ENCODE data around the gene MC1R. TPM values are rescaled to one million over a fixed set of nuclear protein-coding genes. Genes with fewer than 3 reads are reported as not detected.

MC1R gene
- total RNA-seq, 1 experiment from 2014 or later = 3.2 TPM

DNA sequence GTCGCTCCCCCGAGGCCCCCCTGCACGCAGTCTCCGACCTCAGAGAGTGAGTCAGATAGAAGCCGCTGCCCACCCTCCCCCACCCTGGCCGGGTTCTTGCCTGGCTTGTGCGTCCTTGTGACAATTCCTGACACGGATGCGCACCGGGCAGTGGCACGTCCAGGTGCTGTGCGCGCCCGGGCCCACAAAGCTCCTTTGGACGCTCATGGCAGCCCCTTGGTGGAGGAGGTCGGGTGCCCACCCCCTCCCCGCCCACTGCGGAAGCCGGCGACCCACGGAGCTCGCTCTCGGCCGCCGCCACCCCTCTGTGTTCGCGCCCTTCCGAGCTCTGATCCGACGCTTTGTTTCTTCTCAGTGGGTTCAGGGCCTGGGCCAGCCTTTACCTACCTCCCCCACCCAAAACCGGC, 3.8 kb downstream of the MC1R start:
- Histone ChIP-seq H3K9ac (ENCODE audit: low read length) (peak overlapping the region; percentile 94), H3K27me3 (ENCODE audit: low read length) (no peaks in the 10 kb centered on the region), H3K36me3 (ENCODE audit: insufficient read depth, low read length) (peaks cover 2% of the 10 kb centered on the region), H3K79me2 (ENCODE audit: low read length) (peaks cover 21% of the 10 kb centered on the region), H3K4me3 (ENCODE audit: low read length) (peak overlapping the region; percentile 98), H3K9me2 (replicated peaks; ENCODE audit: insufficient read depth, low read length) (no peaks in the 10 kb centered on the region), H4K20me1 (ENCODE audit: insufficient read depth, low read depth, low read length) (peaks cover 33% of the 10 kb centered on the region), H2AFZ (ENCODE audit: low read length) (no peak overlapping the region; the same call in 1 of the 2 replicates), H3K27ac (ENCODE audit: low read length) (peak overlapping the region; percentile 34; the same call in 1 of the 2 replicates), H3K9me3 (ENCODE audit: low read length) (no peaks in the 10 kb centered on the region), H3K4me1 (ENCODE audit: low read length) (peaks cover 67% of the 10 kb centered on the region), H3K4me2 (ENCODE audit: low read depth, low read length, poor library complexity, severe bottlenecking) (peak overlapping the region; percentile 85)
- no peak for DNase-seq

DNA sequence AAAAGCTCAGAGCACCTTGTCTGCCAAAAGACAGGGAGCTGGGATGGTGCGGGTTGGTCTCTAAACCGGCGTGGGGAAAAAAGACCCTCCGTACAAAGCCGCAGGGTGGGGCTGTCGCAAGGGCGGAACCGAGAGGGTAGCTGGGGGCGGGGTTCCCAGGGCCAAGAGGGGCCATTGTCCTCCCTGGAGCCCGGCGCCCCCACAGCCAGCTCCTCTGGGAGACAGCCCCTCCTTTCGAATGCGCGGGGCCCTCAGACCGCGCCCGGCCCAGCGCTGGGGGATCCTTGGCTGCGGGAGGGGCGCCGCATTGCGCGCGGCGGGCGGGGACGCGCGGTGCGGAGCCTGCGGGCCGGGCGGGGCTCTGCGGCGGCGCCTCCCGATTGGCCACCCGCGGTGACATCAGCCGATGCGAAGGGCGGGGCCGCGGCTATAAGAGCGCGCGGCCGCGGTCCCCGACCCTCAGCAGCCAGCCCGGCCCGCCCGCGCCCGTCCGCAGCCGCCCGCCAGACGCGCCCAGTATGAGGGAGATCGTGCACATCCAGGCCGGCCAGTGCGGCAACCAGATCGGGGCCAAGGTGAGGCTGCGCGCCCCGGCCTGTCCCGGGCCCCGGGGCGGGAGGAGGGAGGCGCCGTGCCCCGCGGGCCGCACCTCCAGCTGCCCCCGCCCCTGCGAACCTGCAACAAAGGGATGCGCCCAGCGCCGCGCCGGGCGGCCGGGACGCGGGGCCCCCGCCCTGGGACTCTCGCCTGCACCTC, 4.4 kb downstream of the MC1R start, which contains the start of gene TUBB3:
Gene TUBB3 (plus strand): TSS at position 459 of the 756 bp plus-strand sequence. CDS start 60 bp downstream, at position 519.
- Histone ChIP-seq H3K4me2 (ENCODE audit: low read depth, low read length, poor library complexity, severe bottlenecking) (peak within 1 kb of the TSS; percentile 85), H3K9ac (ENCODE audit: low read length) (peak within 1 kb of the TSS; percentile 94), H4K20me1 (ENCODE audit: insufficient read depth, low read depth, low read length) (peaks cover 39% of the 10 kb centered on the region), H3K27ac (ENCODE audit: low read length) (peak within 1 kb of the TSS; percentile 99), H3K36me3 (ENCODE audit: insufficient read depth, low read length) (peaks cover 8% of the 10 kb centered on the region), H2AFZ (ENCODE audit: low read length) (no peak within 1 kb of the TSS; the same call in 1 of the 2 replicates), H3K27me3 (ENCODE audit: low read length) (no peaks in the 10 kb centered on the region), H3K4me1 (ENCODE audit: low read length) (peaks cover 61% of the 10 kb centered on the region), H3K9me3 (ENCODE audit: low read length) (no peaks in the 10 kb centered on the region), H3K4me3 (ENCODE audit: low read length) (peak within 1 kb of the TSS; percentile 98), H3K9me2 (replicated peaks; ENCODE audit: insufficient read depth, low read length) (no peaks in the 10 kb centered on the region), H3K79me2 (ENCODE audit: low read length) (peaks cover 27% of the 10 kb centered on the region)
- DNase-seq = peak; percentile 94

- Histone ChIP-seq H3K36me3 (ENCODE audit: insufficient read depth, low read length) (peaks cover 9% of the 10 kb centered on the region), H3K27ac (ENCODE audit: low read length) (peak overlapping the region; percentile 99), H3K9me3 (ENCODE audit: low read length) (no peaks in the 10 kb centered on the region), H3K9me2 (replicated peaks; ENCODE audit: insufficient read depth, low read length) (no peaks in the 10 kb centered on the region), H3K4me2 (ENCODE audit: low read depth, low read length, poor library complexity, severe bottlenecking) (peak overlapping the region; percentile 85), H3K4me1 (ENCODE audit: low read length) (peaks cover 54% of the 10 kb centered on the region), H3K4me3 (ENCODE audit: low read length) (peak overlapping the region; percentile 98), H2AFZ (ENCODE audit: low read length) (no peak overlapping the region), H3K27me3 (ENCODE audit: low read length) (no peaks in the 10 kb centered on the region), H3K79me2 (ENCODE audit: low read length) (peaks cover 29% of the 10 kb centered on the region), H4K20me1 (ENCODE audit: insufficient read depth, low read depth, low read length) (peaks cover 44% of the 10 kb centered on the region), H3K9ac (ENCODE audit: low read length) (peak overlapping the region; percentile 94)
- peak; percentile 73 for DNase-seq
Observed at GRCh38 chr16:89923640-89924296, 5.1 kb downstream of the MC1R start.

DNA sequence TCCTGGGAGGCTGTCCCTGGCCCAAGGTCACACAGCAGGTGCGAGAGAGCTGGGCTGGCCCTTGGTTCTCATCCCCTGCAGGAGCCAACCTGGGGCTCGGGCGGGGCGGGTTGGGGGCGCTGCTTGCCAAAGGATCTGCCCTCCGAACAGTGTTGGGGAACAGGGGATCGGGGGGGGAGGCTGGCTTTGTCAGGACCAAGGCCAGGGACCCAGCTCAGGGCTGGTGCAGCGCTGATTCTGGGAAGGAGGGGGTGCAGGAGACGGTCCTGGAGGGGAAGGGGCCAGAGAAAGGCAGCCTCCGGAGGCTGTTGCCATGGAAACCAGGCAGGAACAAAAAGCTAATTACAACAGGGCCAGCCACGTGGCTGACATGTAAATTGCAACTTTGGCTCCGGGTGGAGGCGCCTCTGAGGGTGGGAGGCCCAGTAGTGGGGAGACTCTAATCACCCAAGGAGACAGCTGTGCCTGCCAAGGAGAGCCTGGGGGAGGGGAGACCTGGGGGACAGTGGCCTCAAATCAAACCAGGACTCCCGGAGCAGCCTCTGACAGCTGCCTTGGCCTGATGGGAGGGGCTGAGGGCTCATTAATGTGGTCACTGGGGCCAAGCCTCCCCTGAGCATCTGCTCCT, 5.7 kb downstream of the MC1R start:
- peaks cover 29% of the 10 kb centered on the region for H3K79me2 ChIP-seq (ENCODE audit: low read length)
- H3K9ac ChIP-seq (ENCODE audit: low read length) = peak overlapping the region; percentile 94
- H3K27ac ChIP-seq (ENCODE audit: low read length) = peak overlapping the region; percentile 99
- H3K4me2 ChIP-seq (ENCODE audit: low read depth, low read length, poor library complexity, severe bottlenecking) = peak overlapping the region; percentile 85
- DNase-seq = peak; percentile 98
- peaks cover 53% of the 10 kb centered on the region for H3K4me1 ChIP-seq (ENCODE audit: low read length)
- H3K9me3 ChIP-seq (ENCODE audit: low read length) = no peaks in the 10 kb centered on the region
- no peaks in the 10 kb centered on the region for H3K9me2 ChIP-seq (replicated peaks; ENCODE audit: insufficient read depth, low read length)
- H3K27me3 ChIP-seq (ENCODE audit: low read length) = no peaks in the 10 kb centered on the region
- peak overlapping the region; percentile 98 for H3K4me3 ChIP-seq (ENCODE audit: low read length)
- H3K36me3 ChIP-seq (ENCODE audit: insufficient read depth, low read length) = peaks cover 14% of the 10 kb centered on the region
- peaks cover 49% of the 10 kb centered on the region for H4K20me1 ChIP-seq (ENCODE audit: insufficient read depth, low read depth, low read length)
- no peak overlapping the region for H2AFZ ChIP-seq (ENCODE audit: low read length)

GRCh38 chr16:89924925-89925307, 6.3 kb downstream of the MC1R start:
- no peak for DNase-seq
- peak overlapping the region; percentile 98 for H3K4me3 ChIP-seq (ENCODE audit: low read length)
- peaks cover 19% of the 10 kb centered on the region for H3K36me3 ChIP-seq (ENCODE audit: insufficient read depth, low read length)
- no peaks in the 10 kb centered on the region for H3K9me3 ChIP-seq (ENCODE audit: low read length)
- peak overlapping the region; percentile 85 for H3K4me2 ChIP-seq (ENCODE audit: low read depth, low read length, poor library complexity, severe bottlenecking)
- peaks cover 49% of the 10 kb centered on the region for H4K20me1 ChIP-seq (ENCODE audit: insufficient read depth, low read depth, low read length)
- peak overlapping the region; percentile 99 for H3K27ac ChIP-seq (ENCODE audit: low read length)
- H3K27me3 ChIP-seq (ENCODE audit: low read length) = no peaks in the 10 kb centered on the region
- H3K9me2 ChIP-seq (replicated peaks; ENCODE audit: insufficient read depth, low read length) = no peaks in the 10 kb centered on the region
- peaks cover 53% of the 10 kb centered on the region for H3K4me1 ChIP-seq (ENCODE audit: low read length)
- peak overlapping the region; percentile 94 for H3K9ac ChIP-seq (ENCODE audit: low read length)
- no peak overlapping the region for H2AFZ ChIP-seq (ENCODE audit: low read length)
- H3K79me2 ChIP-seq (ENCODE audit: low read length) = peaks cover 29% of the 10 kb centered on the region

DNA sequence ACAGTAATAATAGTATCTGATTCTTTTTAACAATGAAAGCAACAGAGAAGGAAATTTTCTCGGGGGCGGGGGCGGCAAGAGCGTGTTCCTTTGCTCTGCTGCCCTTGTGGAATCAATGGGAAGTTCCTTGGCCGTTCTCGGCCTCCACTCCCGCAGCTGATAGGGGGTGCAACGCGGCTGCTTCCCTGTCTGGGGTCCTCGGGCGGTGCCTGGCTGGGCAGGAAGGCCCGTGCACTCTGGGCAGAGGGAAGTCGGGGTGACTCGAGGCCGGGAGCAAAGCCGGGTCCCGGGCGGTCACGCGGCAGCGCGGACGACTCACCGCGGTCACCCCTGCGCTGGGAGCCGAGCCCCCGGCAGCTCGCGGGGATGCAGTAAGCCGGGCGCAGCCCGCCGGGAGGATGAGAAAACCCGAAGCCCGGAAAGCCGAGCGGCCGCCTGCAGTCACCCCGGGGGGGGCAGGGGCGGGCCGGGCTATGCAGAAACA, 7.0 kb downstream of the MC1R start:
- Histone ChIP-seq H3K4me3 (ENCODE audit: low read length) (peak overlapping the region; percentile 98), H3K27ac (ENCODE audit: low read length) (peak overlapping the region; percentile 99), H3K9me3 (ENCODE audit: low read length) (no peaks in the 10 kb centered on the region), H3K9me2 (replicated peaks; ENCODE audit: insufficient read depth, low read length) (no peaks in the 10 kb centered on the region), H2AFZ (ENCODE audit: low read length) (no peak overlapping the region), H3K4me1 (ENCODE audit: low read length) (peaks cover 49% of the 10 kb centered on the region), H3K36me3 (ENCODE audit: insufficient read depth, low read length) (peaks cover 23% of the 10 kb centered on the region), H3K4me2 (ENCODE audit: low read depth, low read length, poor library complexity, severe bottlenecking) (peak overlapping the region; percentile 85), H3K9ac (ENCODE audit: low read length) (peak overlapping the region; percentile 94), H4K20me1 (ENCODE audit: insufficient read depth, low read depth, low read length) (peaks cover 54% of the 10 kb centered on the region), H3K27me3 (ENCODE audit: low read length) (no peaks in the 10 kb centered on the region), H3K79me2 (ENCODE audit: low read length) (peaks cover 29% of the 10 kb centered on the region)
- DNase-seq = peak; percentile 65

GRCh38 chr16:89931305-89931896, 12.7 kb downstream of the MC1R start:
- peaks cover 68% of the 10 kb centered on the region for H4K20me1 ChIP-seq (ENCODE audit: insufficient read depth, low read depth, low read length)
- H3K27me3 ChIP-seq (ENCODE audit: low read length) = no peaks in the 10 kb centered on the region
- peaks cover 13% of the 10 kb centered on the region for H3K79me2 ChIP-seq (ENCODE audit: low read length)
- H3K36me3 ChIP-seq (ENCODE audit: insufficient read depth, low read length) = peaks cover 49% of the 10 kb centered on the region
- H3K9ac ChIP-seq (ENCODE audit: low read length) = no peak overlapping the region
- no peak overlapping the region for H2AFZ ChIP-seq (ENCODE audit: low read length)
- no peak overlapping the region for H3K4me2 ChIP-seq (ENCODE audit: low read depth, low read length, poor library complexity, severe bottlenecking)
- H3K9me3 ChIP-seq (ENCODE audit: low read length) = no peaks in the 10 kb centered on the region
- H3K9me2 ChIP-seq (replicated peaks; ENCODE audit: insufficient read depth, low read length) = no peaks in the 10 kb centered on the region
- no peak overlapping the region for H3K27ac ChIP-seq (ENCODE audit: low read length)
- H3K4me3 ChIP-seq (ENCODE audit: low read length) = no peak overlapping the region
- H3K4me1 ChIP-seq (ENCODE audit: low read length) = peaks cover 3% of the 10 kb centered on the region
- no peak for DNase-seq
